Measurements from ENCODE around the gene PYGL.
"Not testable (repeated sequence)": the region's sequence is repeated elsewhere in the genome, so short reads cannot be mapped to it uniquely, and the experiment has no call there.

PYGL gene

GRCh38 chr14:50943943-50944646 lies at the start of gene PYGL:
Gene PYGL, minus strand, starts transcription at chr14:50944483. Its CDS starts 80 bp downstream, at chr14:50944403.
- DNase-seq = peak in 25 of 51 donors; percentile 11 to 66 (median 32)

- peak in 15 of 51 donors; percentile 19 to 87 (median 49) for DNase-seq
Measured at GRCh38 chr14:50985859-50986331, 41.6 kb upstream of the PYGL start.

GRCh38 chr14:50985124-50985858 lies 41.0 kb upstream of the PYGL start:
- peak in 30 of 51 donors; percentile 14 to 87 (median 46) for DNase-seq

GRCh38 chr14:50984036-50984710 lies 39.9 kb upstream of the PYGL start:
- DNase-seq = no peak

GRCh38 chr14:50979941-50980850 lies 35.9 kb upstream of the PYGL start:
- DNase-seq = no peak

GRCh38 chr14:50978888-50979287 lies 34.6 kb upstream of the PYGL start:
- no peak for DNase-seq

- no peak for DNase-seq
Measured at GRCh38 chr14:50978529-50978871, 34.2 kb upstream of the PYGL start.

GRCh38 chr14:50977863-50978528 lies 33.7 kb upstream of the PYGL start:
- no peak for DNase-seq

GRCh38 chr14:50974118-50974517 lies 29.8 kb upstream of the PYGL start:
- DNase-seq = no peak

- DNase-seq = no peak
Measured at GRCh38 chr14:50972734-50973133, 28.5 kb upstream of the PYGL start.

GRCh38 chr14:50970886-50971781 lies 26.9 kb upstream of the PYGL start:
- no peak for DNase-seq

- peak in 1 of 51 donors; percentile 9 for DNase-seq
Measured at GRCh38 chr14:50967790-50968189, 23.5 kb upstream of the PYGL start.

- DNase-seq = no peak
Measured at GRCh38 chr14:50967103-50967502, 22.8 kb upstream of the PYGL start.

GRCh38 chr14:50964683-50965390 lies 20.6 kb upstream of the PYGL start:
- peak in 11 of 51 donors; percentile 7 to 55 (median 20) for DNase-seq

GRCh38 chr14:50963919-50964318 lies 19.6 kb upstream of the PYGL start:
- DNase-seq = no peak

GRCh38 chr14:50961605-50962221 lies 17.4 kb upstream of the PYGL start:
- peak in 1 of 51 donors; percentile 10 for DNase-seq

- no peak for DNase-seq
Measured at GRCh38 chr14:50957296-50957695, 13.0 kb upstream of the PYGL start.

GRCh38 chr14:50956421-50956820 lies 12.1 kb upstream of the PYGL start:
- DNase-seq = not testable (repeated sequence)
